ENCODE measurements around the gene FGF7.

DNA sequence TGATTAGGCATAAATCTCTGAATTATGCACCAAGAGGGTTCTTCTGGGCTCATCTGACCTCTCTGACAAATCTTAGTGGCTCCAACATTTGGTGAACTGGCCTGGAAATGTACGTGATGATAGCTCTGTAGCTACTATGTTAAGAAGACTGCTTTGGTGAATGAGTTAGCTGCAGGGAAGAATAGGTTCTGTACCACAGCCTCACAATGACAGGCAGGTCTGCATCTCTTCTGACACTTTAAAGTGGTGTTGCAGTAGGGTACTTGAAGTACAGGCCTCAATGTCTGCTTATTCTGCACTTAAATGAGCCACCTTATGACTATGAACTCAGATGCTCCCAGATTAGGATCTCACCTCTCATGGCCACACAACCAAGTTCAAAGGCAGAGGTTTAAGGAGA, 7.0 kb downstream of the FGF7 start:
- TF ChIP-seq, protein P1, sequence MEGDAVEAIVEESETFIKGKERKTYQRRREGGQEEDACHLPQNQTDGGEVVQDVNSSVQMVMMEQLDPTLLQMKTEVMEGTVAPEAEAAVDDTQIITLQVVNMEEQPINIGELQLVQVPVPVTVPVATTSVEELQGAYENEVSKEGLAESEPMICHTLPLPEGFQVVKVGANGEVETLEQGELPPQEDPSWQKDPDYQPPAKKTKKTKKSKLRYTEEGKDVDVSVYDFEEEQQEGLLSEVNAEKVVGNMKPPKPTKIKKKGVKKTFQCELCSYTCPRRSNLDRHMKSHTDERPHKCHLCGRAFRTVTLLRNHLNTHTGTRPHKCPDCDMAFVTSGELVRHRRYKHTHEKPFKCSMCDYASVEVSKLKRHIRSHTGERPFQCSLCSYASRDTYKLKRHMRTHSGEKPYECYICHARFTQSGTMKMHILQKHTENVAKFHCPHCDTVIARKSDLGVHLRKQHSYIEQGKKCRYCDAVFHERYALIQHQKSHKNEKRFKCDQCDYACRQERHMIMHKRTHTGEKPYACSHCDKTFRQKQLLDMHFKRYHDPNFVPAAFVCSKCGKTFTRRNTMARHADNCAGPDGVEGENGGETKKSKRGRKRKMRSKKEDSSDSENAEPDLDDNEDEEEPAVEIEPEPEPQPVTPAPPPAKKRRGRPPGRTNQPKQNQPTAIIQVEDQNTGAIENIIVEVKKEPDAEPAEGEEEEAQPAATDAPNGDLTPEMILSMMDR (conservative IDR thresholded peaks at IDR 0.05; ENCODE audit: low read depth, low read length): no peak
- TF ChIP-seq EZH2 (IDR thresholded peaks at IDR 0.05; ENCODE audit: low read length, unreplicated experiment): no peak
